Stimulated activated CD8-positive, alpha-beta memory T cell treated with anti-CD3 and anti-CD28 coated beads, Interleukin-2, amount 100 ng/mL, for 1 hour (primary cell): ENCODE data around the gene CFAP74.
"Not testable (repeated sequence)": the region's sequence is repeated elsewhere in the genome, so short reads cannot be mapped to it uniquely, and the experiment has no call there.

Source experiments
- DNase-seq, 2 donors: peaks; one replicate each; pipeline ENCODE4 v3.0.0-alpha.2; 2020; ENCODE audit warnings: low read depth in 2 of 2

The CFAP74 gene

DNA sequence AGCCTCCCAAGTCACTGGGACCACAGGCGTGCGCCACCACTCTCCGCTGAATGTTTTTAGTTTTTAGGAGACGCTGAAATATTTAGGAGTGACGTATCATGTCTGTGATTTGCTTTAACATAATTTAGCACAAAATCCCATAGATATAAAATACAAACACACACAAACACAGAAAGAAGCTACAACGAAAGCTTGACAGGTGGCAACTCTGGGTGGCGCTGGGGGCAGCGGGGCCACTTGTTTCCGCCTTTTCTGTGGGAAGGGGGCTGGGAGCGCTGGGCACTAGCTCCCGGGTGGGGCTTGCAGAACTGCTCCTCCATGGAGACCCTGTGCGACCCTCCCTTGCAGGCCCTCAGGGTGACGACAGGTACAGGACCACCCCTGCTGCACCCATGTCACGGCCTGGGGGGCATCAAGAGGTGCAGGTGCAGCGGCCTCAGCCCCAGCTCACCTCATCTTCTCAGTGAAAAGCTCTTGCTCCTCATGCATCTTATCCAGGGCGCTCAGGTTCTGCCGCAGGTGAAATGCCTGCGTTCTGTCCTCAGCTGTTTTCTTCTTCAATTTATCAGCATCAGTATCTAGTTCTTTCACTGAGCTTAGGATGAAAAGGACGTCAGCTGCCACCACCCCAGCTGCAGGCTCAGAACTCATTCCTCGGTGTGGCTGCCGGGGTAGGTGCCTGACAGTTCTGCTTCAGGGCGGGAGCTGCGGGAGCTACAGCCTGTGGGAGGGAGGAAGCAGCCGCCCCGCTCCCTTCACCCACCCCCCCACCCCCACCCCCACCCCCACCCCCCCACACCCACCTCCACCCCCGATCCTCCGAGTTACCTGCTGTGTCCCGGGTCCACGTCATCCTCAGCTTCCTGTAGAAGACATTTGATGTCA is 15.3 kb downstream of the CFAP74 start:
- DNase-seq = no peak

DNA sequence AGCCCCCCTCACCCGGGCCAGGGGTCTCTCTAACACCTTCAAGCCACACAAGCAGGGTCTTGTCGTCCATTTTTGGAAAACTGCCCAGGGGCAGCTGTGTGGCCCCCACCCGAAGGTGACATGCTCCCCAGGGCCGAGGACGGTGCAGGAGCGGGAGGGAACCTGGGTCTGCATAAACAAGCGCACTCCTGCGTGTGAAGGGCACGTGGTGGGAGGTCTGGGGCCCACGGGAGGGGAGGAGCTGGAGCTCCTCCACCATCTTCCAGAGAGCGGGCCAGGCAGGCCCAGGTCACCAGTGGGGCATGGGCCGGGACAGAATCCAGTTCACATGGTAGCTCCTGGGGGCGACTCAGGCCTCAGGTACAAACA is 16.5 kb downstream of the CFAP74 start:
- DNase-seq = no peak

DNA sequence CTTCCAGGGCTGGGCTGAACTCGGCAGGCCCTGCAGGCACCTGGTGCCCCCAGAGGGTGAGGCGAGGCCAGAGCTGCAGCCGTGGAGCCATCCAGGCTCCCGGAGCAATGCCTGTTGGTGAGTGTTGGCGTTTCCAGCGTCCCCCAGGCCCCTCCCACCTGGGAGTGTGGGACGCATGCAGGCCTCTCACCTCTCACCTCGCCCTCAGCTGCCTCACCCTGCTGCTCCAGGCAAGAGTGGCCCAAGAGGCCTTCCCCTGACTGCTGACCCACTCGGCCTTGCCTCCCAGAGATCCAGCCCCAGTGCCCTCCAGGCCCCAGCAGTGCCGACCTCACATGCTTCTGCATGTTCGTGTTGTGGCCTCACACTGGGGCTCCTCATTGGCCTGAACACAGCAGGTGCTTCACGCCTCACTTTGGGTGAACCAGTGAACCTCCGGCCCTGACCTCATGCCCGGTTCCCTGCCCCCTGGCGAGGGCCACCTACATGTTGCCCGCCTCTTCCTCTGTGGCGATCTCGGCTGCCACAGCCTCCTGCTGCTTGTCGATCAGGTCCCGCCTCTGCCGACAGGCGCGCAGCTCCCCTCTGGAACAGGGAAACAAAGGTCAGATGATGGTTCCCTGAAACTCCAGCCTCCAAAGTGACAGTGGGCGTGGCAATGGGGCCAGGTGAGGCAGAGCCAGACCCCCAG is 17.0 kb downstream of the CFAP74 start:
- no peak for DNase-seq

DNA sequence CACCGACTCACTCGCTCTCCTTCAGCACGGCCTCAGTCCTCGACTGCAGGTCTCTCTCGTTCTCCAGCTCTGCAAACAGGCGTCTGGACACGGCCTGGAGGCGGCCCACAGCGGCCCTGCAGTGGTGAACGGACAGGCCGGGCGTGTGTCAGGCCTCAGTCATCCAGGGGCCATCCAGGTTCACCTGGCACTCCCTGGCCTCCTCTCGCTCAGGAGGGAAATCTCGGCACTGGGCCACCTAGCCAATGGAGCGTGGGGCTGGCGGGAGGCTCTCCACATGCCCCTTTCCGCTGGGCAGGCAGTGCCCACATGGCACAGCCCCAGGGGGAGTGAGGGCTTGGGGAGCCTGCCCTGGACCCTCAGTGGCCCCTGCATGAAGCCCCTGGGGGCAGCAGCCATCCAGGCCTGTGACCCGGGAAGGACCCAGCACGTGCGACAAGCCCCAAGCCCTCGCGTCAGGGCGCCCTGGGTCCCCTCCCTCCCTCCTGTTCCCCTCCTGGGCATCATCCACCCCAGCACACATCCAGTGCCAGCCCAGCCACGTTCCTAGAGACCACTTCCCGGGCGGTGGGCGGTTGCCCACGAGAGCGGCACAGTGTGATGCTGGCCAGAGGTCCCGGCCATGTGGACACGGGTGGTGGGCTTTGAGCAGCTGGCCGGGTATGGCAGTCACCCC is 18.1 kb downstream of the CFAP74 start:
- DNase-seq = no peak

DNA sequence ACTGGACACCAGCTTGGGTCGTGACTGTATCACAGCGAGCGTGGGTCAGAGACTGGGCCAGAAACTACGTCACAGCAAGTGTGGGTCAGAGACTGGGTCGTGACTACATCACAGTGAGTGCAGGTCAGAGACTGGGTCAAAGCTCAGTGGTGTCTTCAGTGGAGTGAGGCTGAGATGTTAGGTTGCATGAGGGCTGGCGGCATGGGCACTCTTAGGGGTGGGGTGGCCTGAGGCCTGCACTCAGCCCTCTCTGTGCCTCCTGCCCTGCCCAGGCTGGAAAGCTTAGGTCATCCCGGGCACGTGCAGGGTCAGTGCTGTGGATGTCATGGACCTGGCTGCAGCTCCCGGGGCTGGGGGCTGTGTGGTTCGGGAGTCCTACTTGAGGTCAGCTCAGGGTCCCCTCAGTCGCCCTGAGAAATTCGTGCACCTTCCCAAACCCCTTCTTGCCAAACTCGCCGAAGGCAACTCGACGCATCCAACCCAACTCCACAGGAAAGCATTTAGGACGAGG is 19.0 kb downstream of the CFAP74 start:
- no peak for DNase-seq

DNA sequence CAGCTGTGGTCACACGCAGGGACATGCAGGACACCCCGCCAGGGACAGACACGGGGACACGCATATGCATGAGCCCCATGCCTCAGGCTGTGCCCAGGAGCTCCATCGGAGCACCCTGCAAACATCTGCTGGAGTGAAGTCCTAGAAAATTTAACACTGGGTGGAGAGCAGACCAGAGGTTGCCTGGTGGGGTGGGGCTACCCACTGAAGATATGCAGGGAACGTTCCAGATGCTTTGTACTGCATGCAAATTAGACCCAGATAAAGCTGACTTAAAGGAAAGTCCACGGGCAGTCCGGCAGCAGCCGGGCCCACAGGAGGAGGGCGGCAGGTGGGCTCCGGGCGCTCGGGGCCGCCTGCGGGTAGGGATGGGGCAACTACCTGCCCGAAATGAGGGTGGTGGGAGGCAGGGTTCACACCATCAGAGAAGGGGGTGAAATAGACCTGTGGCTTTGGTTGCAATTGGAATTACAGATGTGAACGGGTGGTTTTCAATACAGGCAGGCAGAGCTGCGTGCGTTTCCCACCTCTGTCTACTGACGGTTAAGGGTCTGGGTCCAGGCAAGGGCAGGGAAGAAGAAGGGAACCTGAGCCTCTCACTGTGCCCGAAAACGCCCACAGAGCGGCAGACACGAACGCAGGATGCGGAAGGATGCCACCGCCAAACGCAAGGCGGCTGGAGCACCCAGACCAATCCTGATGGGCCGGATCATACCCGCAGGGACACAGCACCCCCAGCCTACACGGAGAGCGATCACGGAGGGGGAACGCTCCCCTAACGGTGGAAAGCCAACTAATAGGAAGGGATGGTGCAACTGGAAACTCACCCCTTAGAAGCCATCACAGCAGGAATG is 21.0 kb downstream of the CFAP74 start:
- DNase-seq = no peak

DNA sequence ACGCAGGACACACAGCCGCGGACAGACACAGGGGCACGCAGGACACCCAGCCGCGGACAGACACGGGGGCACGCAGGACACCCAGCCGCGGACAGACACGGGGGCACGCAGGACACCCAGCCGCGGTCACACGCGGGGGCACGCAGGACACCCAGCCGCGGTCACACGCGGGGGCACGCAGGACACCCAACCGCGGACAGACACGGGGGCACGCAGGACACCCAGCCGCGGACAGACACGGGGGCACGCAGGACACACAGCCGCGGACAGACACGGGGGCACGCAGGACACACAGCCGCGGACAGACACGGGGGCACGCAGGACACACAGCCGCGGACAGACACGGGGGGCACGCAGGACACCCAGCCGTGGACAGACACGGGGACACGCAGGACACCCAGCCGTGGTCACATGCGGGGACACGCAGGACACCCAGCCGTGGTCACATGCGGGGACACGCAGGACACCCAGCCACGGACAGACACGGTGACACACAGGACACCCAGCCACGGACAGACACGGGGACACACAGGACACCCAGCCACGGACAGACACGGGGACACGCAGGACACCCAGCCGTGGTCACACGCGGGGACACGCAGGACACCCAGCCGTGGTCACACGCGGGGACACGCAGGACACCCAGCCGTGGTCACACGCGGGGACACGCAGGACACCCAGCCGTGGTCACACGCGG is 21.8 kb downstream of the CFAP74 start:
- DNase-seq = not testable (repeated sequence)

DNA sequence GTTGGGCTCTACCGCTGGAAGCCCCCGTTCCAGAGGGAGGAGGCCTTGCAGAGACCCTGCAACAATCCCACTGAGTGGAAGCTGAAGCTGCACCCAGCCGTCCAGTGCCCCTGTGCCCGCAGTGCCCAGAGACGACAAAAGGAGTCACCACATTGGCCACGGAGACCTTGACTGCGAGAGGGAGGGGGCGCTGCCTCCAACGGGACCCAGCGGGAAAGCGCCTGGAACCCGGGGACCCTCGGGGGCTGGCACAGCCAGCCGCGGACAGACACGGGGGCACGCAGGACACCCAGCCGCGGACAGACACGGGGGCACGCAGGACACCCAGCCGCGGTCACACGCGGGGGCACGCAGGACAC is 22.5 kb downstream of the CFAP74 start:
- no peak for DNase-seq

DNA sequence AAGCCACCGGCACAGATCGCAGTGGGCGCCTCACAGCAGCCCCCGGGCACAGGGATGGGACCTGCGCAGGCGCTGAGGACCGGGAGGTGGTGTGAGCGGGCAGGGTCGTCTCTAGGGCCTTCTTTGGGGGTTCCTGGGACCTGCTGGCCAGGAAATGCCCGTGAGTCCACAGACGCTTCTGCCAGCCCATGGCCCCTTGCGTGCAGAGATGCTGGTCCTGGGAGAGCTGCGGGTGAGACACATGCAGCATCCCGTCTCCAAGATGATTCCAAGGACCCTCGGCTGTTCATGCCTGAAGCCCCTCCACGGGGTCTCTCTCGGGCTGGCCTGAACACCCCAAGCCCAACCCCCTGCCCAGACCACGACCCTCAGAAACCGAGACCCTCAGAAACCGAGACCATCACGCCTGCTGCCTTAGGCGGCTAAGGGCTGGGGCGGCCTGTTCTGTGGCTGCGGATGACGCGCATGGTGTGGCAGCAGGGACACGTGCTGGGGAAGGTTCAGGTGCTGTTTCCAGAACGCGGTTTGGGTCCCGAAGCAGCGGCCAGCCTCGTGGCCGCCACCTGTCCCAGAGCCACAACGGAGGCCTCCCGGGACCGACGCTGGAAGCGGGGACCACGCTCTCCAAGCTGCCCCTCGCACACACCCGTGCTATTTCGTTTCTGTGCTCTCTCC is 23.0 kb downstream of the CFAP74 start:
- DNase-seq = no peak

DNA sequence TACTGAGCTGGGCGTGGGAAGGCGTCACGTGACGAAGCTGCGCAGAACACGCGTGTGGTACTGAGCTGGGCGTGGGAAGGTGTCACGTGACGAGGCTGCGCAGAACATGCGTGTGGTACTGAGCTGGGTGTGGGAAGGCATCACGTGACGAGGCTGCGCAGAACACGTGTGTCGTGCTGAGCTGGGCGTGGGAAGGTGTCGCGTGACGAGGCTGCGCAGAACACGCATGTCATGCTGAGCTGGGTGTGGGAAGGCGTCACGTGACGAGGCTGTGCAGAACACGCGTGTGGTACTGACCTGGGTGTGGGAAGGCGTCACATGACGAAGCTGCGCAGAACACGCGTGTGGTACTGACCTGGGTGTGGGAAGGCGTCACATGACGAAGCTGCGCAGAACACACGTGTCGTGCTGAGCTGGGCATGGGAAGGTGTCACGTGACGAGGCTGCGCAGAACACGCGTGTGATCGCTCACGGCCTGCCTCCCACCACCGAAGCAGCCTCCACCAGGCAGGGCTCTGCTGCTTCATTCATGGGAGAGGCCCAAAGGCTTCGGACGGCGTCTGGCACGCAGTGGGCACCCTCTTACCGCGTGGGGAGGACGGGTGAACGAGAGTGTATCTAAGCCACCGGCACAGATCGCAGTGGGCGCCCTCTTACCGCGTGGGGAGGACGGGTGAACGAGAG is 24.0 kb downstream of the CFAP74 start:
- DNase-seq = no peak

DNA sequence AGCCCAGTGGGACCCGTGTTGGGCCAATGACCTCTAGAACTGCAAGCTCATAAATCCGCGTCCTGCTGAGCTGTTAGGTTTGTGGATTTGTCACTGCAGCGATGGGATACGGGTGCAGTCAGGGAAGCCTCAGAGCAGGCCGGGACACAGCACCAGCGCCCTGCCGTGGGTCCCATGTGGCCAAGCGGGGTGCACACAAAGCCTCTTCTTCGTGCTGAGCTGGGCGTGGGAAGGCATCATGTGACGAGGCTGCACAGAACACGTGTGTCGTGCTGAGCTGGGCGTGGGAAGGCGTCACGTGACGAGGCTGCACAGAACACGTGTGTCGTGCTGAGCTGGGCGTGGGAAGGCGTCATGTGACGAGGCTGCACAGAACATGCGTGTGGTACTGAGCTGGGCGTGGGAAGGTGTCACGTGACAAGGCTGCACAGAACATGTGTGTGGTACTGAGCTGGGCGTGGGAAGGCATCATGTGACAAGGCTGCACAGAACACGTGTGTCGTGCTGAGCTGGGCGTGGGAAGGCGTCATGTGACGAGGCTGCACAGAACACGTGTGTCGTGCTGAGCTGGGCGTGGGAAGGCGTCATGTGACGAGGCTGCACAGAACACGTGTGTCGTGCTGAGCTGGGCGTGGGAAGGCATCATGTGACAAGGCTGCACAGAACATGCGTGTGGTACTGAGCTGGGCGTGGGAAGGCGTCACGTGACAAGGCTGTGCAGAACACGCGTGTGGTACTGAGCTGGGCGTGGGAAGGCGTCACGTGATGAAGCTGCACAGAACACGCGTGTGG is 24.7 kb downstream of the CFAP74 start:
- not testable (repeated sequence) for DNase-seq

DNA sequence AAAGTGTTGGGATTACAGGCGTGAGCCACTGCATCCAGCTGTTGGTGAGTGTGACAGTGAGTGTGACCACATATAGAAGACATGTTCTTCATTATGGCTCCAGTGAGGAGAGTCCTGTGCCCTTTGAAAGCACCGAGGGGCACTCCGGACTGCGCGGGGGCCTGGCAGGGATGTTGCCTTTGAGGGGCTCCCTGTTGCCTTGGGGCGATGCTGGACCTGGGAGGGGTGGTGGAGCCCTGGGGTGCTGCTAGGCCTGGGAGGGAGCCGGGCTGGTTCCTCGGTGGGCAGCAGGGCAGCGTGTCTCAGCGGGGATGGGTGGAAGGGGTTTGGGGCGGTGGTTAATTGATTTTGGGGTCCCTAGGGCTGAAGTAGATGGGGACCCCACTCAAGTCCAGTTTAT is 25.5 kb downstream of the CFAP74 start:
- no peak for DNase-seq

DNA sequence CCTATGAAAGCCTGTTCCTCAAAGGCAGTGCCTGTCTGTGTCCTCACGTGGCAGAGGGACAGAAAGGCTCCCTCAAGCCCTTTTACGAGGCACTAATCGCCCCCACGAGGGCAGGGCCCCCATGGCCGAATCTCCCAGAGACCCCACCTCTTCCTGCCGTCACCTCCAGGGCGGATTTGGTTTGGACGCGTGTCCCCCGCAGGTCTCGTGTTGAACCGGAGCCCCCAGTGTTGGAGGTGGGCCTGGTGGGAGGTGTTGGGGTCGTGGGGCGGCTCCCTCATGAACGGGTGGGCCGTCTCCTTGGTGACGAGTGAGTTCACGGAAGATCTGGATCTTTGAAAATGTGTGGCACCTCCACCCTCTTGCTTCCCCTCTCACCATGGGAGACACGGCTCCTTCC is 27.6 kb downstream of the CFAP74 start:
- no peak for DNase-seq

DNA sequence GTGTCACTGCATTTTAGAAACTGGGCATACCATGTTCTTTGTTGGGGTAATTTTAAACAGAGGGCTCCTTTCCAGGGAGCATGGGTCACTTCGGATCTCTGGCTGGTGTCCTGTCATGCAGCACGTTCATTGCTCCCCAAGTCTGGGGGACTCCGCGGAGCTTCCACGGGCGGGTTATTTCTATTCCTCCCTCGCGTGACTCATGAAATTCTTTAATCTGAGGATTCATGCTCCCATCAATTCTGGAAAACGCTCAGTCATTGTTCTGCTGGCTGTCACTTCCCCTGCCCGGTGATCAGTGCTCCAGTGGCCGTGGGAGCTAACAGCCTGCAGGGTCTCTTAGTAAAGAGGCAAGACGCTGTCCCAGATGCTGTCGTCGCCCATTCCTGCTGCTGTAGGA is 28.1 kb downstream of the CFAP74 start:
- DNase-seq = no peak

DNA sequence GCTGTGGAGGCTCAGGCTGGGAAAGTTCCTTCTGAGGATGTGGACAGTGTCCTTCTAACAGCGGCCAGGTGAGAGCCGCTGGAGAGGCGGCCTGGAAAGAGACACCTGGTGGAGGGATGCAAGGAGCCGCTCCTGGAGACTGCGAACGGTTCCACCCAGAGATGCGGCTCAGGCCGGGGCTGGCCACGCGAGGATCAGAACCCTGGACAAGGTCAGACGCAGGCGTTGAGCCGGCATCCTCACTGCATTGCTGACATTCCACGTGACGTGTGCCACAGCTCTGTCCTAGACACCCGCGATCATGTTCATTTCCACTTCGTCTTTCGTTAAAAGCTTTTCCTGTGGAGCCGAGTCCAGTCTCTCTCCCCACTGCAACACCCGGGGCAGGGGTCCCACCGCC is 28.8 kb downstream of the CFAP74 start:
- no peak for DNase-seq

DNA sequence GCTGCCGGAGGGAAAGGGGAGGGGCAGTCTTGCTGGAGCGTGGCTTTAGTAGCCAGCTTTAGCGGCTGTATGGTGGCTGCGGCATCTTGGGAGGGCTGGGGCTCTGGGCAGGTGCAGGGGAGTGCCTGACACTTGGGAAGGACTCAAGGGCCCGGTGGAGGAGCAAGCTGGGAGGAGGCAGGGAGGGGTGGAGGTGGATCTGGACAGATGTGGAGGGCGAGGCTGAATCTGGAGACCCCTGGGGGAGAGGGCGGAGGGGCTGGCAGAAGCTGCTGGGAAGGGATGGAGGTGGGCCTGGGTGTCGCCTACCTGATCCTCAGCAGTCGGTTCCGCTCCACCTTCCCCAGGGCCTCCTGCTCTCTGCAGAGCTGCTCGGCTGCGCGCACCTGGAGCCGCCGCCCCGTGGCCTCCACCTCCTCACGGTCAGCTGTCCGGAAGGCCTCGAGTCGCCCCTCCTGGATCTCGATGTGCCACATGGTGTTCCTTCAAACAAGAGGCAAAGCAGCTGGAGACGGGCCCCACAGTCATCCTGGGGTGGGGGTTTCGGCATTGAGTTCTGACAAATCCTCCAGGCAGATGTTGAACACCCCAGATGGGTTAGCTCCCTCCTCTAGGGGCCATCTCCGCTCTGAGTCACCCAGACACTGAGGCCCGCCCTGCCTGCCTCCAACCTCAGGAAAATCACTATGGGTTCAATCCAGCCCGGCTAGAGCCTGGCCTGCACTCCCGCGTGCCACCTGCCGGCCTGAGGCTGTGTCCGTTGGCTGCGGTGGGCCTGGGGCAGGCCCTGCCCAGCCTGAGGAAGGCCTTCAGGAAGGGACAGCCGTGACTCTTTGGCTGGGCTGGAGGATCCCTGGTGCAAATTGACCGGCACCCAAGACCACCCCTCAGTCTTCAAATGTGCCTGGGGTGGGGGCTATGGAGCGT is 29.6 kb downstream of the CFAP74 start:
- DNase-seq = no peak

DNA sequence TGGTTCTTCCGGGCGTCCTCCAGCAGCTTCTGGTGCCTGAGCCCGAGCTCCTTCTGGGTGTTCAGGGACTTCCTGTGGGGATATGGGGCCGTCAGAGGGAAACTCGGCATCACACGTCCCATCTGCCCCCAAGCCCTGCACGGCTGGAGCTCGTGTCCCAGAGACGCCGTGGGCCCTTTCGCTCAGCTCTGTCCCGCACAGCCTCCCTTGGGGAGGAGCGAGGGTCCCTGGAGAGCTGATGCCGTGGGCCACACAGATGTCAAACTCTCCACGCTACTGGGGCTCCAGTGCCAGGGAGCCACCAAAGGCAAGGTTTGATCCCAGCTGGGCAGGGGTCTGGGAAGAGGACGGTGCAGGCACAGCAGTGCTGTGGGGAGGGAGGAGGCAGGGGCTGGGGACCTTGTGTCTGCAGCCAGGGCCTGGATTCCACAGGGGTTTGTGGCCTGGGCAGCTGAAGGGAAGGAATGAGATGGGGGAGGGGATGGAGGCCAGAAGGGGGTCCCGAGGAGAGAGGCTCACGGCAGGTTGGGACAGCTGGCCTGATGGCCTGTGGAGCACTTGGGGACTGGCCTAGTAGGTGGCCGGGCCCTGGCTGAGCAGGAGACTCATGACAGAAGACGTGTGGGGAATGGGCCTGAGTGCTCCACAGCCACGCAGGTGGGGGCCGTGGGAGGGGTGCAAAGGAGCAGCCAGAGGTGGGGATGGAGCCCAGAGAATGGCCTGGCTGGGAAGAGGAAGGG is 30.4 kb downstream of the CFAP74 start:
- no peak for DNase-seq
